Limb (tissue), 2 donors: ENCODE data around the gene SPRN.
"Not testable (repeated sequence)": the region's sequence is repeated elsewhere in the genome, so short reads cannot be mapped to it uniquely, and the experiment has no call there.

Experiments used
- DNase-seq, 2 donors: peaks; one replicate each; pipeline ENCODE4 v3.0.0-alpha.2; 2016; ENCODE audit errors: extremely low spot score in 2 of 2

Gene SPRN, protein sequence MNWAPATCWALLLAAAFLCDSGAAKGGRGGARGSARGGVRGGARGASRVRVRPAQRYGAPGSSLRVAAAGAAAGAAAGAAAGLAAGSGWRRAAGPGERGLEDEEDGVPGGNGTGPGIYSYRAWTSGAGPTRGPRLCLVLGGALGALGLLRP

DNA sequence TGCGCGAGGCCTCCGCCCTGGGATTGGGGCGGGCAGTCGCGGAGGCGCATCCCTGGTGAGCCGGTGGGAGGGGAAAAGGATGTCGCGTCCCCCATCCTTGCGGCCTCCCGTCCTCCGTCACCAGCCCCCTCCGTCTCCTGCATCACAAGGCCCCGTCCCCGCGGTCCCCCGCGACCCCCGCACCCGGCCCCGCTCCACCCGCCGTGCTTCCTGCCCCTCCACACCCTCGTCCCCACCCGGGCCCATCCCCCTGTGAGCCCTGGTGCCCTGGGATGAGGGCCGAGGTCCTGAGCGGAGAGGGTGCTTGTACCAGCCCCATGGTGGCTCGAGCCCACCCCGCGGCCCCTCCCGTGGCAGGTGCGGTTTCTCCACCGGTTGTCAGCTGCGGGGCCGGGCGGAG lies at the start of gene SPRN:
SPRN (minus strand) TSS at position 25 of the 400 bp plus-strand sequence. CDS start 944 bp downstream, outside the sequence.
- not testable (repeated sequence) for DNase-seq

DNA sequence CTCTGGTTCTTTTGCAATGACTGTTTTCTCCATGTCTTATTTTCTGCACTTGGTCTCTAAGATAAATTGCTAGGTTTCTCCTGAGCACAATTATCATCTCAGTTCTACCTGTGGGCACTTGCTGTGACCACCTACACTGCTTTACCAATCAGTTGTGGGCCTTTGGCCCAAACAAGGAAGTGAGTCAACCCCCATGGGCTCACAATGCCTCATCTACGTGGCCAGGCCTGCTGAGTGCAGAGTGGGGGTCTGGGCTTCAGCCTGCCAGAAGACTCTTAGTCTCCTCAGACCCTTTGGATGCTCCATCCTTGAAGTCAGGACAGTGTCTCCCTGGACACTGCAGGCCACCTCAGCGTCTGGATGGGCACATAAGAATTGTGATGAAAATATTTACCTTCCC lies 49.6 kb upstream of the SPRN start:
- no peak for DNase-seq

DNA sequence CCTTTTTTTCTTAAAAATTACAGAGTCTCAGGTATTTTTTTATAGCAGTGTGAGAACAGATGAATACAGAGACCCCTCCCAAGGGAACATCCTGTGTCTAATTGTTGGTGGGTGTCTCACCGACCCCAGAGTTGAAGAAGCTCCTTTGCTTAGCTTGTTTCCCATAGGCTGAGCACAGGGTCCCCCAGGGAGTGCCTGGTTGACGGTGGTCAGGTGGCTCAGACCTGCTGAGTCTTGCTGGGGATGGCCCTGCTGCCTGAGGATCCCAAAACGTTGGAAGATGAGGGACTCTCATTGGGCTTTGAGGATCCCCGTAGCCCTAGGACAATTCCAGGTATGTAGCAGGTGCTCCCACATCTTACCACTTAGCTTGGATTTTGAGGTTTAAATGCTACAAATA lies 48.8 kb upstream of the SPRN start:
- DNase-seq = no peak

DNA sequence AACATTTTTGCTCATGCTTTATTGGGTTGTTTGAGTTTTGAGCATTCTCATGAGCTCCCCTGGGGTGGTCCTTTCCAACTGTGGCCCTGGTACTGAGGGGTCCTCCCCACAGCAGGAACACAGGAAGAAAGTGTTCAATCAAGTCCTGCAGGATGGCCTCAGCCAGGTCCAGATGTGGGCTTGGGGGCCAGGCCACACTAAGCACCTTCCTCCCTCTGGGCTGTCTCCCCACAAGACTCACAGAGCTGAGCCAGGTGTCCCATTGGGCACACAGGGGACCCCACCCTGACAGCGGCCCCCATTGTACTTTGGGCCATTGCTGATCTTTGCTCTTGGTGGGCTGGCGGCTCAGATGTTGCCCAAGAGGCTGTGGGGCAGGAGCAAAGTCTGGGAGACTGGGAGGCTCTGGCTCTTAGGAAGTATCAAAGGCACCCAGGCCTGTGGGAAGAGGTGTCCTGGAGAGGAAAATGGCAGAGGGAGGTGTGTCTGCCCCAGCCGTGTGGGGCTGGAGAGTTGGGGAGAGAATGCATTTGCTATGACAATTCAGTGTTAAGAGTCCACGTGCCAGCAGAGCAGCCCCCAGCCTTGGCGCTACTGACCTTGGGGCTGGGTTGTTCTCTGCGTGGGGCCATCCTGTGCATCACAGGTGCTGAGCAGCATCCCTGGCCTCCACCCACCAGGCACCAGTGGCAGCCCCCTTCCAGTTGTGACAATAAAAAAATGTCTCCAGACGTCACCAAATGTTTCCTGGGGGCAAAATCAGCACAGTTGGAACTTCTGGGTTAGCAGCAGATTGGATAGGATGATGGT lies 47.1 kb upstream of the SPRN start:
- no peak for DNase-seq

DNA sequence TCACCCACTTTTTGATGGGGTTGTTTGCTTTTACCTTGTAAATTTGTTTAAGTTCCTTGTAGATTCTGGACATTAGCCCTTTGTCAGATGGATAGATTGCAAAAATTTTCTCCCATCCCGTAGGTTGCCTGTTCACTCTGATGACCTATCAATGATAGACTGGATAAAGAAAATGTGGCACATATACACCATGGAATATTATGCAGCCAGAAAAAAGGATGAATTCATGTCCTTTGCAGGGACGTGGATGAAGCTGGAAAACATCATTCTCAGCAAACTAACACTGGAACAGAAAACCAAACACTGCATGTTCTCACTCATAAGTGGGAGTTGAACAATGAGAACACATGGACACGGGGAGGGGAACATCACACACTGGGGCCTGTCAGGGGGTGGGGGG lies 44.8 kb upstream of the SPRN start:
- DNase-seq = not testable (repeated sequence)

DNA sequence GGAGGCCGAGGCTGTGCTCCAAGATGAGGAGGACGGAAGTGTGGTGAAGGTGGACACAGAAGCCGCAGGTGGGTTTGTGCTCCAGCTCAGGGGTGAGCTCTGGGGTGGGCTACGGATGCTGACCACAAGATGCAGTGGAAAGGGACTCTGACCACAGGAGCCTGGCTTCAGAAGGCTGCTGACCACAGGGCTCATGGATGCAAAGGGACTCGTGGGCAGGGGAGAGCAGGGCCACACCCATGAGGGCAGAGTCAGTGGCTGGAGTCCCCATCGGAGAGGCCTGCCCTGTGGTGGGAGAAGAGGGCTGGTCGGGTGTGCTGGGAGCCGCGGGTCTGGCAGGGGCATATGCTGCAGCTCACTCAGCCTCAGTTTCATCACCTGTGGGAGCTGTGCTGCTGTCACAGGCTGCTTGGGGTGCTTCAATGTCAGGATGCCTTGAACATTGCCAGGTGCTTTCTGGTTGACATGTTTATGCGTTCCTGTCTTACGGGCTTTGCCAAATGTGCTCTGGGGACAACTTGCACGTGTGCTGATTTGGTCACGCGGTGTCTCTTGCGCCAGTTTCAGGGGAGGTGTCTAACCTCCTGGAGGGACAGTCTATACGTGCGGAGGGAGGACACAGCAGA lies 43.0 kb upstream of the SPRN start:
- no peak for DNase-seq

DNA sequence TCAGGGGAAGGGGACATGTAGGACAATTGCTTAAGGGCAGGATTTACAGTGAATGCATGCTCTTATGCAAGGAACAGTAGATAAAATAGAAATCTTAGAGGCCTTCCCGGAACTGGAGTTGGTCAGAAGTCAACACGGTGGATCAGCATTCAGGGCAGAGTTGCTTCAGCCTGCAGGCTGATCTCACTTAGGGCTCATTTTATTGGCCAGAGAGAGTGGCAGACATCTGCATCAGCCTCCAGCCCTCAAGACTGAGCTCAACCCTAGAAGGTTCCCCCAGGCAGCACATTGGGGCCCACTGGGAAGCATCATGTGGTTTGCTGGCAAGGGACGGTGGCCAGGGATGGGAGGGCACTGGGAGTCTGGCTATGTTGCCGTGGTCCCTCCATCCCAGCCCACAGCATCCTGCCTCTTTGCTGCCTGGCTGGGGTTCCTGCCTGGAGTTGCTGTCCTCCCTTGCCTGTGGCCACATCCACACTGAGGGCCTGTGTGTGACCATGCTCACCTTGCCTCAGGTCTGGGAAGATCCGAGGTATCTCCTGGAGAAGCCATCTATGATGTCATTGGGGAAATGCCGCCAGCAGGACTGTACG lies 42.4 kb upstream of the SPRN start:
- no peak for DNase-seq

DNA sequence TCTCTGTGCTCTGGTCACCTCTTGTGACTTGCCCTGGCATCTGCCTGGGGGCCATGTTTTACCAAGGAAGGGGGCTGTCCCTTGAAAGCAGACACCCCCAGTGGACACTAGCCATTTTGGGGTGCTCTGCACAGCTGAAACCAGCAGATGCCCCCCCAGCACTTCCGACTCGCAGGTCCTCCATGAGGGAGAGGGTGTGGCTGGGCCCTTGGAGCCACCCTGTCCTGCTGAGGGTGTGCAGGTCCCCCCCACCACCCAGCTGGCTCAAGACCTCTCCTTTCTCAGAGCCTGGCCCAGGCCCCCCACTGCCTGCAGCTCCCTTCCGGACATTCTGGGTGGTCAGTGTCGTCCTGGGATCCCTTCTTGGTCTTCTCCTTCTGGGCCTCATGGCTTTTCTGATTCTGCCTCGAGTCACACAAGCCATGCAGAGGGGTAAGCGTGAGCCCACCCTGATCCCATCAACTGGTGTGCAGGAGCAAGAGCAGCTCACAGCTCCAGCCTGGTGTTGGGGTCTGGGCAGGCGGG lies 41.6 kb upstream of the SPRN start:
- no peak for DNase-seq

DNA sequence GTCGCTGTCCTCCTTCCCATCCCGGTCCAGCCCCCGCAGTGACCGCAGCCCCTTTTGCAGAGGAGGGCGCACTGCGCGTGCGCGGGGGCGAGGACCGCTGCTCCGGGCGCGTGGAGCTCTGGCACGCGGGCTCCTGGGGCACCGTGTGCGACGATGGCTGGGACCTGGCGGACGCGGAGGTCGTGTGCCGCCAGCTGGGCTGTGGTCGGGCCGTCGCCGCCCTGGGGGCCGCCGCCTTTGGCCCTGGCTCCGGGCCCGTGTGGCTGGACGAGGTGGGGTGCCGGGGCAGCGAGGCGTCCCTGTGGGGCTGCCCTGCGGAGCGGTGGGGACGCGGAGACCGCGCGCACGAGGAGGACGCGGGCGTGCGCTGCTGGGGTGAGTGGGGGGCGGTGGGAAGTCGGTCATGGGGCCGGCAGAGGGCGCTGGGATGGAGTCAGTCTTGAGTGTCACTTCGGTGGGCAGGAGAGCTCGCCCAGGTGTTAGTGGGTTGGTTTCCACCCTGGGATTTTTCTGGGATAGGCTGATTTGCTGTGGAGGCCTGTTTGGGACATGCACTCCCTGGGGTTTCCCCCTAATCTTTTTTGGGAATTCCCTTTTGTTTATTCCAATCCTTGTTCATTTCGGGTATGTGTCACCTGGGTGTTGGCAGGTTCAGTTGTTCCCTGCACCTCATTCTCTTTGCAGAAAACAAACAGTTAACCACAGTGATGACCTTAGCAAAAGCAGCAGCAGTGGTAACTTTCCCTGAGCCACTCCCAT lies 40.9 kb upstream of the SPRN start:
- DNase-seq = no peak

DNA sequence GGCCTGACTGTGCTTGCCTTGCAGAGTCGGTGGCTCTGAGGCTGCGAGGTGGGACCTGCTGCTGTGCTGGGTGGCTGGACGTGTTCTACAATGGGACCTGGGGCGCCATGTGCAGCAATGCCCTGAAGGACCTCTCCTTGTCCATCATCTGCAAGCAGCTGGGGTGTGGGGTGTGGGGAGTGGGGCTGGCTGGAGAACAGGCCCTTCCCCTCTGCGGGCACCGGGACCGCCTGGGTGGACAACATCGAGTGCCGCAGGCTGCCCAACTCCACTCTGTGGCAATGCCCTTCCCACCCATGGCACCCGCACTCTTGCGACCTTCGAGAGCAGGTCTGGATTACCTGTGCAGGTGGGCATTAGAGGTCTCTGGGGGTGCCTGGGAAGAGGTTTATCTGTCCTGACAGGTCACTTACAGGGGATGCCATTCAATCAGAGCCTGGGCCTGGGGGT lies 40.2 kb upstream of the SPRN start:
- no peak for DNase-seq

DNA sequence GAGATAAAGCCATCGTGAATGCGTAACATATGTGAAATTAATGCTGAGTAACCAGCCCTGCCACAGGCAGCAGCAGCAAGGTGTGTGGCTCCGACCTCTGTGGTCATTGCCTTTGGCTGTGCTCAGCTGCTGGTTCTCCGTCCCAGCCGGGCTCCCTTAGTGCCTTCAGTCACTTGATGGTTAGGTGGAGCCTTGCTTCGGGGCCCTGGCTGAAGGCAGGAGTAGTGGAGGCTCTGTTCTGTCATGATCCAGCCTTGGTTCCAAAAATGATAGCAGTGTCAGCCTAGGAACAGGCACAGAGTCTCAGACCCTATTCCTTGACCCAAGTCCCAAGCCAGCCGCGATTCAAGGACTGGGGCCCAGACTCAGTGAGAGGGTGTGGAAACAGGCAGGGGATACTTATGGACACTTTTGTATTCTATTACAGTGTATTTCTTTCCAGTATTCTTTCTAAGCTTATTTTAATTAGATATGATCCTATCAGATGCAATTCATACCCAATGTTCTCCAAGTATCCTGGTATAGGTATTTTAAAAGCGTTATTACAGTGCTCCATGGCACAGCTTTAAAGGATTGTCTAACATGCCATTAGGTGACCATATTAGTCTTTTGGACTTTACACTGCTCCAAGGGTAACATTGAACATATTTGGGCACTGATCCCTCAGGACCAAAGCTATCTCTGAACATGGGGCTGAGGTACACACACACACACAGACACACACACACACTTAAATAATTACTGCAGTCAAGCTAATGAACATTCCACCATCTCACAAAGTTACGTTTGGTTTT lies 38.3 kb upstream of the SPRN start:
- DNase-seq = no peak

DNA sequence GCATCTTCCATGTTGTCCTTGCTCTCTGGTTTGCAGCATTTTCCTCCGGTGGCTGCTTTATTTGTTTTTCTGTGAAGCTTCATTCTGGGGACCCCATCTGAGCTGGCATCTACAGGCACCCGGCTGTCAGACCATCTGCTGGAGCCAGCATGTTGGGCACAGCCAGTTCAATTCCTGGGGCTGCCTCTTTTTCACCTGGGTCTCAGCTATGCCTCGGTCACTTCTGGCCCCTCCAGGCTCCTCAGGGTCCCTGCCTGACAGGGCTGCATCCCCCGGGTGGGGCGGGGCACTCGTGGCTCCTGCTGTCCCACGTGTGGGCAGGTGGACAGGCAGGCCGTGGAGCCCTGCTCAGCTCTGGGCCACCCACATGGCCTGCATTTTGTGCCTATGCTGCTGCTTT lies 37.4 kb upstream of the SPRN start:
- no peak for DNase-seq

DNA sequence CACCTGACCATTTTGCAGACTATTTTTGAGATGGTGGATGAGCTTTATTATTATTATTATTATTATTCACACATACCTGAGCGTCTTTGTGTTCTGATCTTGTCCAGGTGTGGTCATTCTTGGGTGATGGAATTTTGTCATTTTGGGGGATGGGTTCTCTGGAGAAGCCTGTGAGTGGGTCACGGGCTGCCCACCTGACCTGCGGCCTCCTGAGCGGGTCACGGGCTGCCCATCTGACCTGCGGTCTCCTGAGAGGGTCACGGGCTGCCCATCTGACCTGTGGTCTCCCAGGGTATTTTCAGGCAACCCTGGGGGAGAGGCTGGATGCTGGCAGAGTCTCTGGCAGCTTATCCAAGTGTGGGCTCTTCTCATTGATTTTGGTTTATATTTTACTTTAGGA lies 36.6 kb upstream of the SPRN start:
- DNase-seq = no peak

DNA sequence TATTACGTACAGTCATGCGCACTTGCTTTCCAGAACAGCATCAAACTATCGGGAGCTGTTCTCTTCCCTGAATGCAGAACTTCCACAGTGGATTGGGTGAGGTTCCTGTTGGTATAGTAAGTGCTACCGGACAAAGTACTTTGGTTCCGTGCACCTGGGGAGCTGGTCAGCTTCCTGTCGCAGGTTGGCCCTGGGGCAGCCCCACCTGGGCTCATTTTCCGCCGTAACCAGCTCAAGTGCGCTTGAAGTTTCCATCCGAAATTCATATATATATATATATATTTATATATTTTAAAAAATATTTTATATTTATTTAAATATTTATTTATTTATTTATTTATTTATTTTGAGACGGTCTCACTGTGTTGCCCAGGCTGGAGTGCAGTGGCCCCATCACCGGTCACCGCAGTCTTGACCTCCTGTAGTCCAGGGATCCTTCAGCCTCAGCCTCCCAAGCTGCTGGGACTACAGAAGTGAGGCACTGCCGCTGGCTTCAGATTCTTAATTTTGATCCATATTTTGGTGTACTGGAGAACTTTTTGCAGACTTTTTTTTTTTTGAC lies 35.9 kb upstream of the SPRN start:
- no peak for DNase-seq

DNA sequence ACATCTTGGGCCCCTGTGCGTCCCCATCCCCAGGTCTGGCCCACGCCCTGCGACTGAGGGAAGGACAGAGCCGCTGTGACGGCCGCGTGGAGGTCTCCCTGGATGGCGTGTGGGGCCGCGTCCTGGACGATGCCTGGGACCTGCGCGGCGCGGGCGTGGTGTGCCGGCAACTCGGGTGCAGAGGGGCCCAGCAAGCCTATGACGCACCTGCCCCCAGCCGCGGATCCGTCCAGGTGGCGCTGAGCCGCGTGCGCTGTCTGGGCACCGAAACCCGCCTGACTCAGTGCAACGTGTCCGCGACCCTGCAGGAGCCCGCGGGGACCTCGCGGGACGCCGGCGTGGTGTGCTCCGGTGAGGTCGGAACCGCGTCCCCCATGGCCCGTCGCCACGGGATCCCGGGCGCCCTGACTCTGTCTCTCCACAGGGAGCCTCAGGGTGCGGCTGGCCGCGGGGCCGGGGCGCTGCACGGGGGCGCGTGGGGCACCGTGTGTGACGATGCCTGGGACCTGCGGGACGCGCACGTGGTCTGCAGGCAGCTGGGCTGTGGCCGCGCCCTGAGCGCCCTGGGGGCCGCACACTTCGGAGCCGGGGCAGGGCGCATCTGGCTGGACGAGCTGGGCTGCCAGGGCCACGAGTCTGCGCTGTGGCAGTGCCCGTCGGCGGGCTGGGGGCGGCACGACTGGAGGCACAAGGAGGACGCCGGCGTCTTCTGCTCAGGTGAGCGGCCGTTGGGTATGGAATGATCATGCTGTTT lies 35.2 kb upstream of the SPRN start:
- no peak for DNase-seq

DNA sequence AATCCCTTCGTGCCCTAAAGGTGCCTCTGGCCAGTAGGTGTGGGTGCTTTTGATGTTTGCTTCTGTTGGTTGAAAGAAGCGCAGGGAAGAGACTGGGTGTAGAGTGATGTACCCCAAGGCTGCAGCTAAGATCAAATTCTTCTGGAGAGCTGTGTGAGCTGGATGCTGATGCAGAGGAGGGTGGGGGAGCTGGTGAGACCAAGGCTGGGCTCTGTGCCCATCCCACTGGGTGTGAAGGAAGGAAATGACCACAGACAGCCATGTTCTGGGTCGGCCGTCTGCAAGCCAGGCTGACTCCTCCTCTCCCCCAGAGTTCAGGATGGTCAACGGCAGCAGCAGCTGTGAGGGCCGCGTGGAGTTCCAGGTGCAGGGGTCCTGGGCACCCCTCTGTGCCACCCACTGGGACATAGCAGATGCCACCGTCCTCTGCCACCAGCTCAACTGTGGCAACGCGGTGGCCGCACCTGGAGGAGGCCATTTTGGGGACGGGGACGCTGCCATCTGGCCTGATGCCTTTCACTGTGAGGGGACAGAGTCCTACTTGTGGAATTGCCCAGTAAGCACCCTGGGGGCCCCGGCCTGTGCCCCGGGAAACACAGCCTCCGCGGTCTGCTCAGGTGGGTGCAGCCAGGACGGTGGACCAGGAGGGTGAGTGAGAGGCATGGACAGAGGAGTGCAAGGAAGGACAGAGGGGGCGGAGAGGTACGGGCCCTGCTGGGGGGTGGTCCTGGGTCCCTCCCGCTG lies 34.5 kb upstream of the SPRN start:
- no peak for DNase-seq

DNA sequence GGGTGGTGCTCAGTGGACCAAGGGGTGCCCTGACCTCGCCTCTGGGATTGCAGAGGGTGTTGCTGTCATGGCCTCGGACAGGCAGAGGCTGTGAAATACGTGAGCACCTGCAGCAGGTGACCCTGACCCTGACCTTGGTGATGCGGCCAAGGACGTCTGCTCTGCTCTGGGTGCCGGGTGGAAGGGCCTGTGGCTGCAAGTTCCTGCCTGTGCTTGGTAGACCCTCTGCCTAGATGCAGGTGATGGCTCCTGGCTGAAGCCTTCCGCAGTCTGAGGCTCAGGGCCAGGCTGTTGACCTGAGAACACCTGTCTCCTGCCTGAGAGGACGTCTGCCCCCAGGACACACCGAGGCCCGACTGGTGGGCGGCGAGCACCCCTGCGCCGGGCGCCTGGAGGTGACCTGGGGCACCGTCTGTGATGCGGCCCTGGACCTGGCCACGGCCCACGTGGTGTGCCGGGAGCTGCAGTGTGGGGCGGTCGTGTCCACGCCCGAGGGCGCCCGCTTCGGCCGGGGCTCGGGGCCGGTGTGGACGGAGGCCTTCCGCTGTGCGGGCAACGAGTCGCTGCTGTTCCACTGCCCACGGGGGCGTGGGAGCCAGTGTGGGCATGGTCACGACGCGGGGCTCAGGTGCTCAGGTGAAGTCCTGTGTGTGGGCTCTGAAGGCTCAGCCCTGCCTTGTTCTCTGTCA lies 33.7 kb upstream of the SPRN start:
- DNase-seq = no peak
